Testis (tissue), 3 donors: Measurements from ENCODE around the gene THSD4. TPM values are rescaled to one million over a fixed set of nuclear protein-coding genes. Genes with fewer than 3 reads are reported as not detected.

Source experiments
- DNase-seq: peaks from one replicate; pipeline ENCODE4 v3.0.0-alpha.2; 2019
- H3K27ac ChIP-seq, 2 donors: fragments of 200-600 bp; sonication (generic); one replicate each; pipeline ENCODE4 v1.5.1; 2019
- H3K27me3 ChIP-seq: fragments of 200-600 bp; sonication (generic); one replicate; pipeline ENCODE4 v1.5.1; 2019
- H3K36me3 ChIP-seq: fragments of 200-600 bp; sonication (generic); one replicate; pipeline ENCODE4 v1.5.1; 2017; ENCODE audit warnings: low read depth; ENCODE audit errors: missing control alignments
- H3K4me1 ChIP-seq: fragments of 200-600 bp; sonication (generic); one replicate; pipeline ENCODE4 v1.5.1; 2019
- H3K4me3 ChIP-seq, 2 donors: fragments of 200-600 bp; sonication (generic); one replicate each; pipeline ENCODE4 v1.5.1; 2017 to 2019
- H3K9me3 ChIP-seq: fragments of 200-600 bp; sonication (generic); one replicate; pipeline ENCODE4 v1.5.1; 2017
- CTCF ChIP-seq, 3 experiments: fragments of 450-650 bp in 2 of 3; fragments of 200-600 bp in 1 of 3; sonication (generic) in 1 of 3; IDR thresholded peaks; one replicate each; pipeline ENCODE4 v1.5.1; 2016 to 2019; ENCODE audit warnings: antibody characterized with exemption in 3 of 3, mild to moderate bottlenecking in 2 of 3, moderate library complexity in 1 of 3
- POLR2A ChIP-seq: fragments of 450-650 bp; IDR thresholded peaks from one replicate; pipeline ENCODE4 v1.6.1; 2017; ENCODE audit warnings: antibody characterized with exemption, mild to moderate bottlenecking, moderate library complexity
- WGBS, 2 donors: methylation state at CpG; one replicate each; pipeline ENCODE4 v1.1.5; 2018; 5-methylcytosine and 5-hydroxymethylcytosine counted together
- intact Hi-C: fragments of 100-400 bp; cut with DNase I; formaldehyde crosslinking; loops from one replicate; pipeline ENCODE4 v1.15.1; 2023; ENCODE audit warnings: low total_unique reads
- polyA plus RNA-seq: library from polyadenylated mRNA; stranded (reverse); fragments of 350-450 nt; fragmentation: Illumina TruSeq; extraction: RNeasy Lipid Tissue Mini Kit (QIAGEN cat#74804); gene quantifications from one replicate; pipeline ENCODE4 v1.2.3, GENCODE V29; 2014; ENCODE audit warnings: low read depth, low replicate concordance; ENCODE audit not compliant: insufficient read depth
- total RNA-seq, 2 donors: library from RNA; depleted of rRNA; stranded (reverse); fragments of >200 nt; gene quantifications; one replicate each; pipeline ENCODE4 v1.2.3, GENCODE V29; 2016

The THSD4 gene
- total and polyA plus RNA-seq, 3 donors from 2014 or later = 14.3 to 21.5 (median 18.2) TPM

- Histone ChIP-seq H3K4me3 (no peak overlapping the region), H3K9me3 (no peaks in the 10 kb centered on the region), H3K27me3 (no peaks in the 10 kb centered on the region), H3K36me3 (no peaks in the 10 kb centered on the region), H3K27ac (no peak overlapping the region), H3K4me1 (no peaks in the 10 kb centered on the region)
- intact Hi-C loops = no loop called here
- no peak for DNase-seq
- 87 to 92% methylated on average over 4 of the region's 4 CpGs for WGBS, 2 donors
- TF ChIP-seq CTCF (IDR thresholded peaks at IDR 0.05) (no peak), POLR2A (no peak)
These were observed 709.9 kb downstream of the THSD4 start for GRCh38 chr15:71825021-71825730.

- DNase-seq = no peak
- Histone ChIP-seq H3K27me3 (no peaks in the 10 kb centered on the region), H3K4me3 (no peak overlapping the region), H3K36me3 (no peaks in the 10 kb centered on the region), H3K9me3 (no peaks in the 10 kb centered on the region), H3K27ac (no peak overlapping the region), H3K4me1 (no peaks in the 10 kb centered on the region)
- 90 to 93% methylated on average over 5 of the region's 5 CpGs for WGBS, 2 donors
- TF ChIP-seq CTCF (IDR thresholded peaks at IDR 0.05) (no peak), POLR2A (no peak)
- intact Hi-C loops = no loop called here
These were observed 710.9 kb downstream of the THSD4 start for GRCh38 chr15:71826196-71826595.

- H3K4me3 ChIP-seq = no peak overlapping the region
- no peak overlapping the region for H3K27ac ChIP-seq
- H3K9me3 ChIP-seq = no peaks in the 10 kb centered on the region
- 95 to 96% methylated on average over 2 of the region's 2 CpGs for WGBS, 2 donors
- intact Hi-C loops = no loop called here
- no peaks in the 10 kb centered on the region for H3K4me1 ChIP-seq
- TF ChIP-seq POLR2A (no peak), CTCF (IDR thresholded peaks at IDR 0.05) (no peak)
- H3K36me3 ChIP-seq = no peaks in the 10 kb centered on the region
- no peaks in the 10 kb centered on the region for H3K27me3 ChIP-seq
- DNase-seq = no peak
These were observed 715.7 kb downstream of the THSD4 start for GRCh38 chr15:71830981-71831380.

Other genes starting within 250 kb of the THSD4 start
- 1 to 10 TPM; 4.5 to 6.5 TPM for gene THAP10, start 223.0 kb upstream of the THSD4 start, total RNA-seq
- gene THAP10, start 223.0 kb upstream of the THSD4 start, polyA plus RNA-seq = 6.1 TPM
- gene LRRC49, start 222.6 kb upstream of the THSD4 start, total RNA-seq = 10 to 100 TPM; 19.9 to 35.4 TPM
- 22.4 TPM for gene LRRC49, start 222.6 kb upstream of the THSD4 start, polyA plus RNA-seq